Stimulated activated naive CD8-positive, alpha-beta T cell treated with anti-CD3 and anti-CD28 coated beads, Interleukin-15, Interleukin-2, amounts not matched to agents 100 ng/mL and 50 ng/mL, for 24 hours (primary cell): ENCODE measurements around the gene CDH4.

Experiments used
- H3K27ac Mint-ChIP-seq: one replicate; pipeline ENCODE4 v1.8.0; 2021; ENCODE audit warnings: mild to moderate bottlenecking, mixed read lengths
- H3K27me3 Mint-ChIP-seq: one replicate; pipeline ENCODE4 v1.8.0; 2021; ENCODE audit warnings: mixed read lengths
- H3K36me3 Mint-ChIP-seq: one replicate; pipeline ENCODE4 v1.8.0; 2021; ENCODE audit warnings: low read depth, mixed read lengths
- H3K4me1 Mint-ChIP-seq: one replicate; pipeline ENCODE4 v1.8.0; 2021; ENCODE audit warnings: low read depth, mixed read lengths
- H3K4me3 Mint-ChIP-seq: one replicate; pipeline ENCODE4 v1.8.0; 2021; ENCODE audit warnings: mild to moderate bottlenecking, mixed read lengths
- H3K9me3 Mint-ChIP-seq: one replicate; pipeline ENCODE4 v1.8.0; 2021; ENCODE audit warnings: mixed read lengths

The CDH4 gene

DNA sequence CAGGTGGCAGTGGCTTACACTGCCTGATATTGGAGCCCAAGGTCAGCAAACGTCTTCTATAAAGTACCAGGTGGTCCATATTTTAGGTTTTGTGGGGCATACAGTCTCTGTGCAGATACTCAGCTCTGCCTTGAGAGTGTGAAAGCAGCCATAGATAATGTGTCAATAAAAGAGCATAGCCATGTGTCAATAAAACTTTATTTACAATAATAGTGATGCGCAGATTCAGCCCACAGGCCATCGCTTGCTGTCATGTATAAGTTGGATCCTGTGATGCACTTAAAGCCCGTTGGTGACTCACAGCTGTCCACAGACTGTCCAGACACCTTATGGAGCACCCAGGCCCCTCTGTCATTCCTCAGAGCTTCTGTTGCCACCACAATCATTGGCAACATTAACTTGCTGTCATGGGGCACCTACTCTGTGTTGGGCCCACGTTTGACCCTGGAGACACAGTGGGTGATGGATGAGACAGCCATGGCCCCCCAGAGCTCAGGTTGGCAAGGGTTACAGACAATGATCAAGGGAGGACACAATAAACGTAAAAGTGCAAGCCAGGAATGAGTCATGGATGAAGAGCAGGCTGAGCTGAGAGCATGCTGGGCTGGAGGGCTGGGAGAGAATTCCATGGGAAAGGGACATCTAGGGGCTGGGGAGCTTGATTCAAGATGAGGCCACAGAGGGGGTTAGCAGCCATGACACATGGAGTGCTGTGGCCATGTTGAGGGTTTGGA is 640.0 kb downstream of the CDH4 start:
- Mint-ChIP-seq H3K36me3 (no peaks in the 10 kb centered on the region), H3K4me1 (no peaks in the 10 kb centered on the region), H3K27me3 (no peaks in the 10 kb centered on the region), H3K4me3 (no peak overlapping the region), H3K27ac (no peak overlapping the region), H3K9me3 (peaks cover 5% of the 10 kb centered on the region)

DNA sequence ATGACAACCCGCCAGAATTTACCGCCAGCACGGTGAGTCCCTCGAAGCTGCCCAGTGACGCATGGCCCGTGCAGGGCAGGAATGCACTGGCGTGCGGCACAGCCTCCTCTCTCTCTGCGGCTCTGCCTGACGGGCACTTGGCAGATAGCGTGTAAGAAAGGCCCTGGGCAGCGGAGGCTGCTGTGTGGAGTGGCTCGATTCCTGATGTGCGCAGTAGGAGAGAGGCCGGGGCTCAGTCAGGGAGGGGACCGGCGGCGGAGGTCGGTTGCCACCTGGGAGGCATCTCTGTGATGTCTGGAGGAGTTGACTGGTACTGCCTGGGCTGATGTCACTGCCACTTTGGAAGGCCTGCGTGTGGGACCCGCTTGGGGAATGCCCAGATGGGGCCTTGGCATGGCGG is 643.0 kb downstream of the CDH4 start:
- no peaks in the 10 kb centered on the region for H3K27me3 Mint-ChIP-seq
- no peaks in the 10 kb centered on the region for H3K36me3 Mint-ChIP-seq
- no peaks in the 10 kb centered on the region for H3K4me1 Mint-ChIP-seq
- H3K4me3 Mint-ChIP-seq = no peak overlapping the region
- H3K9me3 Mint-ChIP-seq = no peaks in the 10 kb centered on the region
- no peak overlapping the region for H3K27ac Mint-ChIP-seq

- no peaks in the 10 kb centered on the region for H3K36me3 Mint-ChIP-seq
- no peaks in the 10 kb centered on the region for H3K4me1 Mint-ChIP-seq
- H3K4me3 Mint-ChIP-seq = no peak overlapping the region
- H3K9me3 Mint-ChIP-seq = no peaks in the 10 kb centered on the region
- no peak overlapping the region for H3K27ac Mint-ChIP-seq
- no peaks in the 10 kb centered on the region for H3K27me3 Mint-ChIP-seq
These were observed 643.6 kb downstream of the CDH4 start for GRCh38 chr20:61895686-61896057.

DNA sequence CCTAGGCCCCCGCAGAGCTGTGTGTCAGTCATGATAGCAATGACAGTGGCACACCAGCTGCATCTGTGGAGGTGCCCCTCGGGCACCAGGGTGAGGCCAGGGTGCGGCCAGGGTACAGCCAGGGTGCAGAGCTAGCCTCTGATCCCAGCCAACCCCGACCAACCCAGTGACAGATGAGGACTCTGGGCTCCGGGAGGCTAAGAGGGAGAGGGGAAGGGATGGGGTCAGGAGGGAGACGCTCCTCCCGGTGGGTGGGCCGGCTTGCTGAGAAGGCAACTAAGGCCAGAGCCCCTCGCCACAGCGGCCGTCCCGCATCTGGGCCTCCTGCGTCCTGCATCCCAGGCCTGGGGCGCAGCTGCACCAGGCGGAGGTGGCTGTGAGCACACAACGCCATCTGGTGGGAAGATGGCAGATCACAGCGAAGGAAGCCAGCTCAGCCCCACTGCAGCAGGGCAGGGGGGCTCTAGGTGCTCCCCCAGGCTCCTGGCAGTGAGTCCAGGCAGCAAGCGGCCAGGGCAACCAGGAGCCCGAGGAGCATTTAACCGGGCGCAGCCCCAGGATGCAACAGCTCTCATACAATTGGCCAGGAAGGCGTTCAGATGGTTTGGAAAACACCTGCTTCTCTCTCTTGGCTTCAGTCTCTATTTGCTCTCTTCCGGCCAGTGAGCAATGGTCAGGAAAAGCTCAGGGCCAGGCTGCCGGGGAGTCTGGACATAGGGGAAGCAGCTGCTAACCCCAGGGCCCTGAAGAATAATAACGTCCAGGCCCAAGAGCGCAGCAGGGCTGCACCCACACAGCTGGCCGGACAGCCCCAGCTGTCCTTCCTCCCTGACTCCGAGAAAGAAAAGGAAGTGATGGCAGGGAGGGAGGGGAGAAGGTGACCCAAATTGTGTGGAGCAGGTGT is 644.2 kb downstream of the CDH4 start:
- Mint-ChIP-seq H3K4me3 (no peak overlapping the region), H3K9me3 (no peaks in the 10 kb centered on the region), H3K27me3 (no peaks in the 10 kb centered on the region), H3K4me1 (no peaks in the 10 kb centered on the region), H3K36me3 (no peaks in the 10 kb centered on the region), H3K27ac (no peak overlapping the region)

- H3K27ac Mint-ChIP-seq = no peak overlapping the region
These were observed 645.6 kb downstream of the CDH4 start for GRCh38 chr20:61897401-61898295.

DNA sequence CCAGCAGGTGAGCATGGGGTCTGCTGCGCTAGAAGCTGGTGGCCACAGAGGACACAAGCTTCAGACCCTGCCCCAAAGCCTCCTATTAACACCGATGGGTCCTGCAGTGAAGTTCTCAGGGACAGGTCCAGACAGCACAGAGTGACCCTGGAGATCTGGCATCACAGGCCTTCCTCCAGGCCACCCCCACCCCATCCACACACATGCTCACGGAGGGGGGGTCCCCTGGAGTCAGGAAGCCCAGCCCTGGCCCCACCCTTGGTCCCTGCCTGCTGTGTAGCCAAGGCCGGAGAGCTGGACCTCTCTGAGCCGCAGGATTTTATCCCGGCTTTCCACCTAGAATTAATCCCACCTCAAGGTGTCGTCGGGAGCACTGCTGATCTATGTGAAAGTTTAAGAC is 646.3 kb downstream of the CDH4 start:
- no peaks in the 10 kb centered on the region for H3K36me3 Mint-ChIP-seq
- H3K4me1 Mint-ChIP-seq = no peaks in the 10 kb centered on the region
- no peaks in the 10 kb centered on the region for H3K27me3 Mint-ChIP-seq
- no peak overlapping the region for H3K27ac Mint-ChIP-seq
- H3K9me3 Mint-ChIP-seq = no peaks in the 10 kb centered on the region
- H3K4me3 Mint-ChIP-seq = no peak overlapping the region

More at GRCh38 chr20:61897401-61898295, 645.6 kb downstream of the CDH4 start:
- H3K9me3 Mint-ChIP-seq = no peaks in the 10 kb centered on the region
- H3K4me3 Mint-ChIP-seq = no peak overlapping the region
- H3K27me3 Mint-ChIP-seq = no peaks in the 10 kb centered on the region
- no peaks in the 10 kb centered on the region for H3K36me3 Mint-ChIP-seq
- no peaks in the 10 kb centered on the region for H3K4me1 Mint-ChIP-seq

DNA sequence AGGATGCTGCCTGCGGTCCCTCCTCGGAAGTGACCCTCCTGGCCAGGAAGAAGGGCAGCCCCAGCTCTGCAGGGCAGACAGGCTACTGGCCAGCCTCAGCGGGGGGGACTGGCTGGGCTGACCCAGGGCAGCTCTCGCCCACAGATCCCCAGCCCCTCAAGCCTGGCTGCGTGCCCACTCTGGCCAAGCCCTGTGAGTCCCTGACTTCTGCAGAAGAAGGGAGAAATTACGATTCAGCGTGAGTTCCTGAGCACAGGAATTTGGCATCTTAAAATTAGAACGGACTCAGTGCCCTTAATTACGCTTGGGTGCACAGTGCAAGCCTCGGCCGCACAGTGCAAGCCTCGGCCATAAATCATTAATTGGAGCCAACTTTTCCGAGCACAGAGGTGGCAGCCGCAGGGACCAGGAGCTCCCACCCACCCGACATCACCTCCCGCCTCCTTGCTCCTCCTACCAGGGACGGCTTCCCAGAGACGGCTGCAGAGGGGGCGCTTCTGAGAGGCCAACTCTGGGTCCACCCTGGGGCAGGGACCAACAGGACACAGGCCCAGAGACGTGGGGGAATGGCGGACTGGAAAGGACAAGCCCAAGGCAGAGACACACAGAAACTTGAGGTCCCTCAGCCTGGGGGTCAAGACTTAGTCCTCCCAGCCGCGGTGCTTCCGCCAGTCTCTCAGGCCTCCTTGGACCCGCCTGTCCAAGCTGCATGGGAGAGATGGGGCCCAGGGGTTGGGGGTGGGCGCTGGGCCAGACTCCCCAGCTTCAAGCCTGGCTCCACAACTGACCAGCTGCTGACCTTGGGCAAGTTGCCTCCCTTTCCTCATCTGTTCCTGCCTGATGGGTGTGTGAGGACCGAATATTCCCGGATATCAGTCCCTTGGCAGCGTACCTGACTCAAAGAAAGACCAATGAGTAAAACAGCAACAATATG is 648.2 kb downstream of the CDH4 start:
- Mint-ChIP-seq H3K36me3 (no peaks in the 10 kb centered on the region), H3K9me3 (no peaks in the 10 kb centered on the region), H3K4me3 (no peak overlapping the region), H3K27me3 (no peaks in the 10 kb centered on the region), H3K27ac (no peak overlapping the region), H3K4me1 (no peaks in the 10 kb centered on the region)

DNA sequence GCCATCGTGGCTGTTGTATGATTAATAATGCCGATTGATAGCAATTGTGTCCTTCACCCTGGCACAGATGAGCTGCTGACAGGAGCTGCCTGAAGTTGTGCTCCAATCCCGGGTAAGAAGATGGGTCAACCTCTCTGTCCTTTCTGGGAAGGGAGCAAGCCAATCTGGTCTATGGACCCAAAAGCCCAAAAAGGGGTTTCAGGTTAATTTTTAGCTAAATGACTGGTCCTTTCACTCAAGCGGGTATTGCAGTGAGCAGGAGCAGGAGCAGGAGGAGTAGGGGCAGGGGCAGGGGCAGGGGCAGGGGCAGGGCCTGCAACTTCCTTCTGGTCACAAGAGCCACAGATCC is 648.9 kb downstream of the CDH4 start:
- Mint-ChIP-seq H3K4me3 (no peak overlapping the region), H3K27ac (no peak overlapping the region), H3K27me3 (no peaks in the 10 kb centered on the region), H3K36me3 (no peaks in the 10 kb centered on the region), H3K4me1 (no peaks in the 10 kb centered on the region), H3K9me3 (no peaks in the 10 kb centered on the region)

- H3K4me1 Mint-ChIP-seq = no peaks in the 10 kb centered on the region
These were observed 649.5 kb downstream of the CDH4 start for GRCh38 chr20:61901392-61902220.

DNA sequence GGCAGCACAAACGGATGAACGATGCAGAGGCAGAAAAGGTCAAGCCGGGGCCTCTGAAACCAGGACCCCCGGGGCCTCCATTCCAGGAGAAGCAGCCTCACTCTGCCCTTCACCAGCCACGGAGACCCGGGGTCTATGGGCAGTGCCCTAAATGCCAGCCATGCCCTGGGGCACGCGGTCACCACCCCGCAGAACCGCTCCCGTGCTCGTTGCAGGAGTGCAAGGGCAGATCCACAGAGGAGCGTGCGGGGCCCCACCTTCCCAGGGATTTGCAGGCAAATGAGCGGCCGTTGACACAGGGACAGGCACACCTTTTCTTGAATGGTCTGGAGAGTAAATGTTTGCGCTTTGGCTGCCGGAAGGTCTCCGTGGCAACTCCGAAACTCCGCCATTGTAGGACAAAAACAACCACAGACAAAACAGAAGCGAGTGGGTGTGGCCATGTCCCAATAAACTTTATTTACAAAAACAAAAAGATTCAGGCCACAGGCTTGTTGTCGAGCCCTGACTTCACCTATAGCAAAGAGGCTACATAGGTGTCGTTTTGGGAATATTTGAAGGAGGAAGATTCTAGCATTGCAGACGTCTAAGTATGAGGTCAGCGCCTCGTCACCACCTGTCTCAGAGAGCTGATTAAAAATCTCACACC is 650.3 kb downstream of the CDH4 start:
- no peaks in the 10 kb centered on the region for H3K36me3 Mint-ChIP-seq
- H3K27me3 Mint-ChIP-seq = no peaks in the 10 kb centered on the region
- H3K4me1 Mint-ChIP-seq = no peaks in the 10 kb centered on the region
- no peaks in the 10 kb centered on the region for H3K9me3 Mint-ChIP-seq
- H3K4me3 Mint-ChIP-seq = no peak overlapping the region
- H3K27ac Mint-ChIP-seq = no peak overlapping the region

More at GRCh38 chr20:61901392-61902220, 649.5 kb downstream of the CDH4 start:
- Mint-ChIP-seq H3K36me3 (no peaks in the 10 kb centered on the region), H3K27ac (no peak overlapping the region), H3K9me3 (no peaks in the 10 kb centered on the region), H3K4me3 (no peak overlapping the region), H3K27me3 (no peaks in the 10 kb centered on the region)

DNA sequence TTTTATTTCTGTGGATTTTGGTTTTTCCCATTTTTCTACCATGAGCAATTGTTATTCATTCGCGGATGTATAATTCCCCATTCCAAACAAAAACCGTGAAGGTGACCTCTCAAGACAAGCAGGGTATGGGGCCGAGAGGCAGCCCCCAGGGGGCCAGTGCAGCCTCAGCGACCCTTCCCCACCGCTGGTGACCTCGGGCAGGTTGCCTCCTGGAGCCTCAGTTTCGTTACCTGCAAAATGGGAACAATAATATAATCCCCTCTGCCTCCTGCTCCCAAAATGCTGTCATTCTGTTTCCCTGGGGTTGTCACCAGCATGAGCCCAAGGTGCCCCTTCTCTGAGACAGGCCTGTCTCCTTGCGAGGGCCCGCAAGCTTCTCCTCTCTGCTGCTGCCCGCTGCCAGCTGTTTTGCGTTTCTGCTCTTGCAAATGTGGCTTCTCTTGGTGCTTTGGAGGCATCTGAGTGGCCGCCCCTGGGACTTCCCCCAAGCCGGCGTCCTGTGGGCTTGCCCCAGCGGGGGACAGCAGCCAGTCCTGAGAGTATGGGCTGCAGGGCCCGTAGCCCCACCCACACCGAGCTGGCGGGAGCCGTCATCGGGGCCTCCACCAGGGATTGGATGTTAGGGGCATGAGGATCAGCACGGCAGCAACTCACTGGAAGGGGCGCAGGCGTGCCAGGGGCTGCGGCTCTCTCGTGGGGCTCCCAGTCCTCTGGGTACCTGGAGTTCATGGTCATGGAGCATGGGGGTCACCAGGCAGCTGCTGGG is 651.7 kb downstream of the CDH4 start:
- no peak overlapping the region for H3K27ac Mint-ChIP-seq
- H3K27me3 Mint-ChIP-seq = no peaks in the 10 kb centered on the region
- H3K4me3 Mint-ChIP-seq = no peak overlapping the region
- no peaks in the 10 kb centered on the region for H3K36me3 Mint-ChIP-seq
- H3K4me1 Mint-ChIP-seq = no peaks in the 10 kb centered on the region
- H3K9me3 Mint-ChIP-seq = no peaks in the 10 kb centered on the region

GRCh38 chr20:61904456-61904855 is 652.4 kb downstream of the CDH4 start:
- H3K36me3 Mint-ChIP-seq = no peaks in the 10 kb centered on the region
- H3K4me3 Mint-ChIP-seq = no peak overlapping the region
- no peaks in the 10 kb centered on the region for H3K9me3 Mint-ChIP-seq
- H3K27me3 Mint-ChIP-seq = no peaks in the 10 kb centered on the region
- no peaks in the 10 kb centered on the region for H3K4me1 Mint-ChIP-seq
- H3K27ac Mint-ChIP-seq = no peak overlapping the region
